Measurements from ENCODE around the gene LRRC59. TPM values are rescaled to one million over a fixed set of nuclear protein-coding genes. Genes with fewer than 3 reads are reported as not detected.

Gene LRRC59
- total RNA-seq, 1 experiment from 2014 or later = 177 TPM

- POLR2A ChIA-PET (ENCODE audit: low non-redundant PET) = interaction anchor here (0.6 kb wide), 1 partner anchor 423 kb away, joined by 4 read pairs; the partner anchor contains the start of gene TOB1
- intact Hi-C loops (cut with micrococcal nuclease; ENCODE audit: unreplicated experiment) = no loop called here
- TF ChIP-seq EZH2 (IDR thresholded peaks at IDR 0.05; ENCODE audit: borderline replicate concordance, low read depth, low read length, poor library complexity, severe bottlenecking) (no peak), CTCF (conservative IDR thresholded peaks at IDR 0.05; ENCODE audit: low read depth, low read length) (no peak)
These were observed 46.2 kb upstream of the LRRC59 start for GRCh38 chr17:50443505-50443974.

GRCh38 chr17:50440838-50441829 is 43.8 kb upstream of the LRRC59 start:
- no peaks in the 10 kb centered on the region for H3K36me3 ChIP-seq (ENCODE audit: insufficient read depth, low read length, poor library complexity, severe bottlenecking)
- TF ChIP-seq CTCF (conservative IDR thresholded peaks at IDR 0.05; ENCODE audit: low read depth, low read length) (no peak), EZH2 (IDR thresholded peaks at IDR 0.05; ENCODE audit: borderline replicate concordance, low read depth, low read length, poor library complexity, severe bottlenecking) (no peak)
- no peak overlapping the region for H3K4me3 ChIP-seq (ENCODE audit: low read depth, low read length, poor library complexity, severe bottlenecking)
- H3K9me3 ChIP-seq (ENCODE audit: low read depth, low read length, poor library complexity, severe bottlenecking) = no peaks in the 10 kb centered on the region
- no TSS peak for BruUV-seq (replicated peaks)
- H3K4me1 ChIP-seq (ENCODE audit: insufficient read depth, low read length, poor library complexity, severe bottlenecking) = peaks cover 14% of the 10 kb centered on the region
- H3K27me3 ChIP-seq (replicated peaks; ENCODE audit: insufficient read depth, low read depth, low read length, poor library complexity) = no peaks in the 10 kb centered on the region
- H3K27ac ChIP-seq (ENCODE audit: low read depth, low read length, poor library complexity, severe bottlenecking) = no peak overlapping the region
- DNase-seq (ENCODE audit: low spot score) = no peak
- ChIA-PET POLR2A (ENCODE audit: low non-redundant PET) (no interaction called here), CTCF (no interaction called here)
- intact Hi-C loops (cut with micrococcal nuclease; ENCODE audit: unreplicated experiment) = no loop called here

More at GRCh38 chr17:50443505-50443974, 46.2 kb upstream of the LRRC59 start:
- CTCF ChIA-PET = interaction anchor here (1.6 kb wide), 1 partner anchor 46 kb away, joined by 3 read pairs; no protein-coding TSS in a partner anchor
- BruUV-seq (replicated peaks) = no TSS peak
- Histone ChIP-seq H3K36me3 (ENCODE audit: insufficient read depth, low read length, poor library complexity, severe bottlenecking) (no peaks in the 10 kb centered on the region), H3K4me1 (ENCODE audit: insufficient read depth, low read length, poor library complexity, severe bottlenecking) (peaks cover 14% of the 10 kb centered on the region), H3K27ac (ENCODE audit: low read depth, low read length, poor library complexity, severe bottlenecking) (no peak overlapping the region), H3K27me3 (replicated peaks; ENCODE audit: insufficient read depth, low read depth, low read length, poor library complexity) (no peaks in the 10 kb centered on the region), H3K9me3 (ENCODE audit: low read depth, low read length, poor library complexity, severe bottlenecking) (no peaks in the 10 kb centered on the region), H3K4me3 (ENCODE audit: low read depth, low read length, poor library complexity, severe bottlenecking) (no peak overlapping the region)
- DNase-seq (ENCODE audit: low spot score) = peak; percentile 53

GRCh38 chr17:50440172-50440837 is 43.0 kb upstream of the LRRC59 start:
- no peak overlapping the region for H3K4me3 ChIP-seq (ENCODE audit: low read depth, low read length, poor library complexity, severe bottlenecking)
- no peak overlapping the region for H3K27ac ChIP-seq (ENCODE audit: low read depth, low read length, poor library complexity, severe bottlenecking)
- H3K36me3 ChIP-seq (ENCODE audit: insufficient read depth, low read length, poor library complexity, severe bottlenecking) = no peaks in the 10 kb centered on the region
- H3K9me3 ChIP-seq (ENCODE audit: low read depth, low read length, poor library complexity, severe bottlenecking) = no peaks in the 10 kb centered on the region
- ChIA-PET POLR2A (ENCODE audit: low non-redundant PET) (no interaction called here), CTCF (no interaction called here)
- intact Hi-C loops (cut with micrococcal nuclease; ENCODE audit: unreplicated experiment) = no loop called here
- H3K27me3 ChIP-seq (replicated peaks; ENCODE audit: insufficient read depth, low read depth, low read length, poor library complexity) = no peaks in the 10 kb centered on the region
- peaks cover 14% of the 10 kb centered on the region for H3K4me1 ChIP-seq (ENCODE audit: insufficient read depth, low read length, poor library complexity, severe bottlenecking)
- no TSS peak for BruUV-seq (replicated peaks)
- DNase-seq (ENCODE audit: low spot score) = no peak
- TF ChIP-seq CTCF (conservative IDR thresholded peaks at IDR 0.05; ENCODE audit: low read depth, low read length) (no peak), EZH2 (IDR thresholded peaks at IDR 0.05; ENCODE audit: borderline replicate concordance, low read depth, low read length, poor library complexity, severe bottlenecking) (no peak)

All from A673 (cell line).